Measurements from ENCODE around the gene RPA1.
A peak's percentile ranks its signal among the peaks of the same experiment; 100 is the strongest.
"Not testable (repeated sequence)": the region's sequence is repeated elsewhere in the genome, so short reads cannot be mapped to it uniquely, and the experiment has no call there.

Gene RPA1

GRCh38 chr17:1829592-1830257 lies at the start of gene RPA1, which contains the start of gene SMYD4:
Gene RPA1, plus strand, starts transcription at chr17:1830005. Its CDS starts 89 bp downstream, at chr17:1830094.
Gene SMYD4, minus strand, starts transcription at chr17:1829902. Its CDS starts 1,908 bp downstream, at chr17:1827994.
- peak; percentile 94 for DNase-seq (ENCODE audit: low spot score)
- FAIRE-seq, result peak; percentile 77

- DNase-seq (ENCODE audit: low spot score) (no peak), FAIRE-seq (no peak)
Observed at GRCh38 chr17:1782171-1782567, 47.6 kb upstream of the RPA1 start.

- no peak for DNase-seq (ENCODE audit: low spot score)
- no peak for FAIRE-seq
Observed at GRCh38 chr17:1783271-1783670, 46.5 kb upstream of the RPA1 start.

GRCh38 chr17:1783834-1784611 lies 45.8 kb upstream of the RPA1 start:
- peak; percentile 13 for DNase-seq (ENCODE audit: low spot score)
- no peak for FAIRE-seq

GRCh38 chr17:1785930-1786329 lies 43.9 kb upstream of the RPA1 start:
- FAIRE-seq (no peak), DNase-seq (ENCODE audit: low spot score) (no peak)

- FAIRE-seq (no peak), DNase-seq (ENCODE audit: low spot score) (no peak)
Observed at GRCh38 chr17:1786708-1787107, 43.1 kb upstream of the RPA1 start.

GRCh38 chr17:1787301-1787902 lies 42.4 kb upstream of the RPA1 start:
- DNase-seq (ENCODE audit: low spot score) (peak; percentile 84), FAIRE-seq (no peak)

- DNase-seq (ENCODE audit: low spot score) (no peak), FAIRE-seq (no peak)
Observed at GRCh38 chr17:1789936-1790335, 39.9 kb upstream of the RPA1 start.

- no peak for FAIRE-seq
Observed at GRCh38 chr17:1792495-1793446, 37.0 kb upstream of the RPA1 start.

GRCh38 chr17:1793447-1793806 lies 36.4 kb upstream of the RPA1 start:
- no peak for DNase-seq (ENCODE audit: low spot score)

More at GRCh38 chr17:1792495-1793446, 37.0 kb upstream of the RPA1 start:
- no peak for DNase-seq (ENCODE audit: low spot score)

GRCh38 chr17:1796800-1797199 lies 33.0 kb upstream of the RPA1 start:
- FAIRE-seq (no peak), DNase-seq (ENCODE audit: low spot score) (no peak)

More at GRCh38 chr17:1793447-1793806, 36.4 kb upstream of the RPA1 start:
- no peak for FAIRE-seq

GRCh38 chr17:1797323-1797722 lies 32.5 kb upstream of the RPA1 start:
- DNase-seq (ENCODE audit: low spot score), result no peak
- FAIRE-seq, result no peak

- not testable (repeated sequence) for FAIRE-seq; DNase-seq (ENCODE audit: low spot score)
Observed at GRCh38 chr17:1797846-1798245, 32.0 kb upstream of the RPA1 start.

- FAIRE-seq (no peak), DNase-seq (ENCODE audit: low spot score) (no peak)
Observed at GRCh38 chr17:1800240-1800639, 29.6 kb upstream of the RPA1 start.

- DNase-seq (ENCODE audit: low spot score), result no peak
- no peak for FAIRE-seq
Observed at GRCh38 chr17:1800712-1801111, 29.1 kb upstream of the RPA1 start.

GRCh38 chr17:1802429-1802828 lies 27.4 kb upstream of the RPA1 start:
- FAIRE-seq (no peak), DNase-seq (ENCODE audit: low spot score) (no peak)

GRCh38 chr17:1803280-1803679 lies 26.5 kb upstream of the RPA1 start:
- FAIRE-seq (no peak), DNase-seq (ENCODE audit: low spot score) (no peak)

- DNase-seq (ENCODE audit: low spot score) (no peak), FAIRE-seq (no peak)
Observed at GRCh38 chr17:1807890-1808289, 21.9 kb upstream of the RPA1 start.

- FAIRE-seq, result no peak
Observed at GRCh38 chr17:1808644-1809043, 21.2 kb upstream of the RPA1 start.

GRCh38 chr17:1809815-1810214 lies 20.0 kb upstream of the RPA1 start:
- DNase-seq (ENCODE audit: low spot score); FAIRE-seq: not testable (repeated sequence)

More at GRCh38 chr17:1808644-1809043, 21.2 kb upstream of the RPA1 start:
- DNase-seq (ENCODE audit: low spot score), result no peak
